Measurements from ENCODE around the gene CSTPP1. TPM values are rescaled to one million over a fixed set of nuclear protein-coding genes. Genes with fewer than 3 reads are reported as not detected.

Gene CSTPP1
- total RNA-seq, 1 donor from 2014 or later: 6.6 TPM

DNA sequence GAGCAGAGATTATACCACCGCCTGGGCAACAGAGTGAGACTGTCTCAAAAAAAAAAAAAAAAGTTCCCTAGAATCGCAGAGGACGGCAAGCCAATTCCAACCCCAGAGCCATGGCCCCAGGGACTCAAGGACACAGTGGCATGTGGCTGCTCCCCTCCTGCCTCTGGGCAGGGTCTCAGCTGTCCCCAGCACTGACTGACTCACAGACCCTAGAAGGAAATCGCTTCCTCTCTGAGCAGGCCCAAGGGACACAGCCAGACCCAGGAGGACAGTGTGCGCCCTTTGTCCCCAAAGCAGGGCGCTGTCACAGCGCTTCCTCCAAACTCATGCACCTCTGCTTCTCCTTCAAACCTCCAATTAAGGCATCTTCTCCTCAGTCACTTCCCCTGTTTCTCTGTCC lies 247.4 kb downstream of the CSTPP1 start:
- FAIRE-seq (no peak), DNase-seq (ENCODE audit: low read depth) (no peak)
- Histone ChIP-seq H3K4me3 (ENCODE audit: low read depth, low read length) (no peak overlapping the region), H3K36me3 (ENCODE audit: control insufficient read depth, insufficient read depth, low read length) (peaks cover 17% of the 10 kb centered on the region), H3K27me3 (ENCODE audit: control insufficient read depth, insufficient read depth, low read length) (no peaks in the 10 kb centered on the region)
- no peak for TF ChIP-seq CTCF (IDR thresholded peaks at IDR 0.05; ENCODE audit: insufficient read depth, low read length, severe bottlenecking)

- no peak for DNase-seq (ENCODE audit: low read depth)
- no peaks in the 10 kb centered on the region for H3K27me3 ChIP-seq (ENCODE audit: control insufficient read depth, insufficient read depth, low read length)
- no peak for FAIRE-seq
- peaks cover 12% of the 10 kb centered on the region for H3K36me3 ChIP-seq (ENCODE audit: control insufficient read depth, insufficient read depth, low read length)
- no peak for TF ChIP-seq CTCF (IDR thresholded peaks at IDR 0.05; ENCODE audit: insufficient read depth, low read length, severe bottlenecking)
- H3K4me3 ChIP-seq (ENCODE audit: low read depth, low read length): peak overlapping the region; percentile 63
These were observed 248.2 kb downstream of the CSTPP1 start for GRCh38 chr11:47184711-47185304.

DNA sequence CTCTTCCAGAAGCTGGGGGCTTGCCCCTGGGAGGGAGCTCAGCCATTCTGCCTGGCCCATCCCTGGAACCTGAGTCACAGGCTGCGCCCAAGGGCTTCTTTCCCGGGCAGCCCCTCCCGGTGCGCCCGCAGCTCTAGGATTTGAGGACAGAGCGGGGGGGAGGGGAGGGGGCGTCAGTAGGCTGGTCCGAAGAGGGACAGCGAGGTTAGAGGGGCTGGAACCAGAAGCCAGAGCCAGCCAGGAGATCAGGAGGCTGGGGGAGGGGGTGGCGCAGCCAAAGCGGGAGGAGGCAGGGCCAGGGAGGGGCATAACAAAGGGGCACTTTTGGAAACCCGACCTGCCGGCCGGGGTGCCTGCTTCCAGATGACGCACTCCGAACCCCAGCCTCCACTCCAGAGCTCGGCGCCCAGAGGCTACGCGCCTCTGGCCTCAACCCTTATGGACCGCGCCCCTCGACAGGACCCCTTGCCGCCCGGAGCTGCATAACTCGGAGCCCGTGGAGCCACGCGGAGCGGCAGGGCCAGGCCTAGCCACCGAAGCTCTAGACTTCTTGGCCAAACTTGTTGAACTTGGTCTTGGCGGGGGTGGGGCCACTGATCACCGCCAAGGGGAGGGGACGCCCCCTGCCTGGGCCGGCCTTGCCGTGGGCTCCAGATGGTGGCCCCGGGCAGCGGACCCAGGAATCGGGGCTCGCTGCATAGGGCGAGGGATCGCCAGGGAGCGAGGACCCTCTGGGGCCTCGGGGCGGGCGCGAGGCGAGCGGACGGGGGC lies 248.9 kb downstream of the CSTPP1 start:
- Histone ChIP-seq H3K27me3 (ENCODE audit: control insufficient read depth, insufficient read depth, low read length) (no peaks in the 10 kb centered on the region), H3K36me3 (ENCODE audit: control insufficient read depth, insufficient read depth, low read length) (peaks cover 9% of the 10 kb centered on the region), H3K4me3 (ENCODE audit: low read depth, low read length) (peak overlapping the region; percentile 63)
- FAIRE-seq (no peak), DNase-seq (ENCODE audit: low read depth) (peak; percentile 68)
- TF ChIP-seq CTCF (IDR thresholded peaks at IDR 0.05; ENCODE audit: insufficient read depth, low read length, severe bottlenecking): no peak

DNA sequence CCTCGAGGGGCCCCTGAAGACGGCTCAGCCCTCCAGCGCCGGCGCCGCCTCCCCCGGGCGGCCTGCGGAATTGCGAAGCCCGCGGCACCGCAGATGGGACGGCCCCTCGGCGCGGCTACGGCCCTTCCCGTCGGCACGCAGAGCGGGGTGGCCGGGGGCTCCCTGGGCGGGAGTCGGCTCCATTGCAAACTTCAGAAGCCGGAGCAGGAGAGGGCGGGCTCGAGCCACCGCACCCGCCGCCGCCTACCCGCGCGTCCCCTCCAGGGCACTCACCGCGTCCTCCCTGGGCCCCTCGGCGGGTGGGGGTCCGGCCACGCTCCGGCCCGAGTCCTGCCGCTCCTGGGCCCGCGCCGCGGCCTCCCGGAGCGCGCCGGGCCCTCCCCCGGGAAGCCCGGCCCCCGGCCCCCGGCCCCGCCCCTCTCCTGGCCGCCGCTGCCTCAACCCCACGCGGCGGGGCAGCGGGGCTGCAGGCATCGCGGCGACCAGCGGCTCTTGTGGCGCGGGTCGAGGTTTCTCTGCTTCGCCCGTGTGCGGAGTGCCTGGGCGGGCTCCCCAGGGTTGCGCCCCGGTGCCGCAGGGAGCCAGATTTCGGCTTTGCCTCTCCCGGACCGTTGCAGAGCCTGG lies 249.6 kb downstream of the CSTPP1 start, which contains the start of gene PACSIN3:
Gene PACSIN3, minus strand, starts transcription at position 359 of the 624 bp plus-strand sequence. CDS start 3,707 bp downstream, outside the sequence.
- no peak for DNase-seq (ENCODE audit: low read depth)
- FAIRE-seq: no peak
- TF ChIP-seq CTCF (IDR thresholded peaks at IDR 0.05; ENCODE audit: insufficient read depth, low read length, severe bottlenecking): no peak
- Histone ChIP-seq H3K4me3 (ENCODE audit: low read depth, low read length) (peak within 1 kb of the TSS; percentile 63), H3K27me3 (ENCODE audit: control insufficient read depth, insufficient read depth, low read length) (no peaks in the 10 kb centered on the region), H3K36me3 (ENCODE audit: control insufficient read depth, insufficient read depth, low read length) (peaks cover 8% of the 10 kb centered on the region)

DNA sequence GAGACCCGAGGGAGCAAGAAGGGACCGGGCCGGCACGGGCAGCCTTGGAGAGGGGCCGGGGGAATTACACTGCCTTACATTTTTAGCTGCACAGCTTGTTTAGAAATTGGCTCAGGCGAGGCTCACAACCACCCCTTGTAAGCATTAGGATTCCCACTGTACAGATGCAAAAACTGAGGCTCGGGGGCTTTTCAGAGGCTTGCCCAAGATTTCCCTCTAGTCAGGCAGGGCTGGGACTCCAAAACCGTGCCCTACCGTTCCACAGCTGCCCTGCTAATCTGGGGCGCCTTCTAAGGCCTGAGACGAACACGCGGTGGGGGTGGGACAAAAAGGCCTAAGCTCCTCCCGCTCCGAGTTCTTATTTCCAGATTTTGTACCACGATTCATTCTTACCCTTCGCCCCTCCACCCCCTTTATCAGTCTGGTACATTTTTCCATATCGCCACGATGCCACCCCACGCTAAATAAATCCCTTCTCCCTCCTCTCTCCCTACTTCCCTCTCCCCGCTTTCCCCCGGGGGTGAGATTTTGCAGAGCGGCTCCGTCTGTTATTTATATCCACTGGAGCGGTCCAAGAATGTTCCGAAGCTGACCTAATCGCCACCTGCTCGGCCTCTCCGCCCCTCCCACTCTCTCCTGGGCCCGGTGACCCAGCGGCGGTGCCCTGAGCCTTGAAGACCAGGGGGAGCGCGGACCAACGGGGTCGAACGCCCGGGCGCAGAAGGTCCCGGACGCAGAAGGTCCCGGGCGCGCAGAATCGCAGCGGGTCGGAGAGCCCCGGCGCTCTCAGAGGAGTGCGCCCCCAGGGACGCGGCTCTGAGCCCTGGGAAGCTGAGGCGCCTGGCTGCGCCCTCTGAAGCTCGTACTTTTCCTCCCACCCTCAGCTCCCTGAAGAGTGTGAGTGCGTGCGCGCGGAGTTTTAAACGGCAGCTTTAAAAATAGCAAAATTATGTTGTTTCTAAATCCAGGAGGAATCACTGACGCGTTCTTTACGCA lies 250.4 kb downstream of the CSTPP1 start:
- Histone ChIP-seq H3K36me3 (ENCODE audit: control insufficient read depth, insufficient read depth, low read length) (peaks cover 6% of the 10 kb centered on the region), H3K27me3 (ENCODE audit: control insufficient read depth, insufficient read depth, low read length) (no peaks in the 10 kb centered on the region), H3K4me3 (ENCODE audit: low read depth, low read length) (peak overlapping the region; percentile 63)
- FAIRE-seq: no peak
- TF ChIP-seq CTCF (IDR thresholded peaks at IDR 0.05; ENCODE audit: insufficient read depth, low read length, severe bottlenecking): peak; percentile 12
- peak; percentile 45 for DNase-seq (ENCODE audit: low read depth)
